Vagina (tissue), 2 donors: ENCODE measurements around the gene ACOXL. TPM values are rescaled to one million over a fixed set of nuclear protein-coding genes. Genes with fewer than 3 reads are reported as not detected.

Source experiments
- DNase-seq, 2 donors: peaks; one replicate each; pipeline ENCODE4 v3.0.0-alpha.2; 2017; ENCODE audit errors: extremely low spot score in 2 of 2
- H3K27ac ChIP-seq: fragments of 200-600 bp; sonication (generic); one replicate; pipeline ENCODE4 v1.5.1; 2019
- H3K27me3 ChIP-seq: fragments of 200-600 bp; sonication (generic); one replicate; pipeline ENCODE4 v1.5.1; 2019
- H3K36me3 ChIP-seq, 2 donors: fragments of 200-600 bp; sonication (generic); one replicate each; pipeline ENCODE4 v1.5.1; 2017 to 2019
- H3K4me1 ChIP-seq: fragments of 200-600 bp; sonication (generic); one replicate; pipeline ENCODE4 v1.5.1; 2019
- H3K4me3 ChIP-seq, 2 donors: fragments of 200-600 bp; sonication (generic); 1 replicate in 1 of 2; 2 replicates in 1 of 2; pipeline ENCODE4 v1.5.1; 2016 to 2019
- H3K9me3 ChIP-seq: fragments of 200-600 bp; sonication (generic); one replicate; pipeline ENCODE4 v1.5.1; 2019
- POLR2A ChIP-seq, 2 donors: fragments of 450-650 bp; IDR thresholded peaks; one replicate each; pipeline ENCODE4 v1.6.1; 2017; ENCODE audit warnings: antibody characterized with exemption in 2 of 2, mild to moderate bottlenecking in 2 of 2, moderate library complexity in 2 of 2
- POLR2AphosphoS5 ChIP-seq, 2 donors: sonication (generic); formaldehyde crosslinking; IDR thresholded peaks; one replicate each; pipeline ENCODE4 v1.9.0; 2017; ENCODE audit warnings: antibody characterized with exemption in 2 of 2, mild to moderate bottlenecking in 2 of 2, low read depth in 1 of 2; ENCODE audit not compliant: insufficient read depth in 1 of 2
- intact Hi-C: fragments of 100-400 bp; cut with DNase I; formaldehyde crosslinking; loops from one replicate; pipeline ENCODE4 v1.15.1; 2023
- total RNA-seq: library from RNA; depleted of rRNA; stranded (reverse); fragments of >200 nt; gene quantifications from one replicate; pipeline ENCODE4 v1.2.3, GENCODE V29; 2016
- TF ChIP-seq, protein P1 (sequence below), 3 experiments: fragments of 450-650 bp in 2 of 3; fragments of 200-600 bp in 1 of 3; sonication (generic) in 1 of 3; IDR thresholded peaks; one replicate each; pipeline ENCODE4 v1.5.1; 2017 to 2019; ENCODE audit warnings: antibody characterized with exemption in 3 of 3, mild to moderate bottlenecking in 2 of 3, moderate library complexity in 2 of 3

Gene ACOXL
- total RNA-seq, 1 donor from 2014 or later = not detected

DNA sequence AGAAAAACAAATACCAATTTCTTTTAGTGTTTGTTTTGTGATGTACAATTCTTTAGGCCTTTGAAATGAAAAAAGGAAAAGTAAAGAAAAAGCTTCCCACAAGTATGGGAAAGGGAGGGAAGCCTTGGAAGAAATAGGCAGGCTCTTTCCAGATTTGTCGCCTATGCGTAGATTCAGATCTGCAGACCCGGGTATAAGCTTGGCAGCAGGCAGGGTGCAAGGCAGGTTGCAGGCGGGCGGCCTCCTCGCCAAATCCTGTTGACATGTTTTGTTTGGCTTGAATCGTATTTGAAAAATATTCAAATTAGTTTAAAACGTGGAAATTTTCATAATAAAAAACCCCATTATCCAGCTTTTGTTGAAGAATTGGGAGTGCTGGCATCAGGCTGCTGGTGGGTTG is 104.3 kb downstream of the ACOXL start:
- Histone ChIP-seq H3K4me1 (no peaks in the 10 kb centered on the region), H3K36me3 (no peaks in the 10 kb centered on the region), H3K4me3 (no peak overlapping the region), H3K27me3 (no peaks in the 10 kb centered on the region), H3K9me3 (no peaks in the 10 kb centered on the region), H3K27ac (no peak overlapping the region)
- intact Hi-C loops = no loop called here
- DNase-seq = no peak
- TF ChIP-seq POLR2AphosphoS5 (IDR thresholded peaks at IDR 0.05; ENCODE audit: insufficient read depth in 1 of 2, low read depth in 1 of 2) (no peak), POLR2A (IDR thresholded peaks at IDR 0.05) (no peak)
- TF ChIP-seq, protein P1, sequence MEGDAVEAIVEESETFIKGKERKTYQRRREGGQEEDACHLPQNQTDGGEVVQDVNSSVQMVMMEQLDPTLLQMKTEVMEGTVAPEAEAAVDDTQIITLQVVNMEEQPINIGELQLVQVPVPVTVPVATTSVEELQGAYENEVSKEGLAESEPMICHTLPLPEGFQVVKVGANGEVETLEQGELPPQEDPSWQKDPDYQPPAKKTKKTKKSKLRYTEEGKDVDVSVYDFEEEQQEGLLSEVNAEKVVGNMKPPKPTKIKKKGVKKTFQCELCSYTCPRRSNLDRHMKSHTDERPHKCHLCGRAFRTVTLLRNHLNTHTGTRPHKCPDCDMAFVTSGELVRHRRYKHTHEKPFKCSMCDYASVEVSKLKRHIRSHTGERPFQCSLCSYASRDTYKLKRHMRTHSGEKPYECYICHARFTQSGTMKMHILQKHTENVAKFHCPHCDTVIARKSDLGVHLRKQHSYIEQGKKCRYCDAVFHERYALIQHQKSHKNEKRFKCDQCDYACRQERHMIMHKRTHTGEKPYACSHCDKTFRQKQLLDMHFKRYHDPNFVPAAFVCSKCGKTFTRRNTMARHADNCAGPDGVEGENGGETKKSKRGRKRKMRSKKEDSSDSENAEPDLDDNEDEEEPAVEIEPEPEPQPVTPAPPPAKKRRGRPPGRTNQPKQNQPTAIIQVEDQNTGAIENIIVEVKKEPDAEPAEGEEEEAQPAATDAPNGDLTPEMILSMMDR (IDR thresholded peaks at IDR 0.05) = no peak

DNA sequence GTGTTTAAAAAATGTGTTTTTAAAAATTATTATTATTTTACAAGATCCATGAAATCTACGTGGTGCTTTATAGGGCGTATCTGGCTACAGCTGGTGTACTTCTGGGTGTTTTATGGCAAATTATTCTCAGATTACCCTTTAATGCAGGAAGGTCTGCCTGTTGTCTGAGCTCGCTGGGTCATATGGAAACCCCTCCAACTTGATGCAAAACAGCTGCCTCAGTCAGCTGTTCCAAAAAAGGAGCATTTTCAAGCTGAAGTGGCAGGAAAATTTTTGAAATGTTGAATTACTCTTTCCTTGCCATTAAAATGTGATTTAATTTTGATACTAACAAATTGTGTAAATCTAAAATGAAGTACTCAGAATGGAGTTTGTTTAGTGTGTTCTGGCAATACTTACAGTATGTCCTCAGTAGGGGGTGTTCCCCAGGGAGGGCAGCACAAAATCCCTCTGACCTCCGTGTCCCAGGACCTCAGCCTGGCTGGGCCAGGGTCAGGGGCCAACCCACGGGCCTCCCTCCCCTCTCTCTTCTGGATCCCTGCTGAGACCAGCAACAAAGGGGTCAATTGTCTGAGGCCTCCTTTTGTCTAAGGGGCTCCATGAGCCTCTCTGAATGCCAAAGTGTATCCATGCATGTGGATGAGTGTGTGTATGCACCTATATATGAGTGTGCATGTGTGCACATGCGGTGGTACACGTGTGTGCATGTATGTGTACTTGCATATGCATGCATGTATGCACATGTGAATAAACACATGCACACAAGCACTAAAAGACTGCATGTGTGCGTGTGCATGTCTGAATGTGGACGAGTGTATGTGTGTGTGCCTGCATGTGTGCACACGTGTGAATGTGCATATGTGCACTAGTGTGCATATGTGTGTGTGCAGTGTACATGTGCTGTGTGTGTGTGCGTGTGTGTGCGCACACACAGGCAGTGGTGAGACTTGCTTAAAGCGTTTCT is 105.4 kb downstream of the ACOXL start:
- no peaks in the 10 kb centered on the region for H3K4me1 ChIP-seq
- H3K4me3 ChIP-seq = no peak overlapping the region
- no peak for DNase-seq
- H3K36me3 ChIP-seq = no peaks in the 10 kb centered on the region
- H3K9me3 ChIP-seq = no peaks in the 10 kb centered on the region
- intact Hi-C loops = no loop called here
- no peak for TF ChIP-seq POLR2A (IDR thresholded peaks at IDR 0.05)
- TF ChIP-seq, protein P1 (IDR thresholded peaks at IDR 0.05) = no peak
- no peak for TF ChIP-seq POLR2AphosphoS5 (IDR thresholded peaks at IDR 0.05; ENCODE audit: insufficient read depth in 1 of 2, low read depth in 1 of 2)
- no peak overlapping the region for H3K27ac ChIP-seq
- no peaks in the 10 kb centered on the region for H3K27me3 ChIP-seq

DNA sequence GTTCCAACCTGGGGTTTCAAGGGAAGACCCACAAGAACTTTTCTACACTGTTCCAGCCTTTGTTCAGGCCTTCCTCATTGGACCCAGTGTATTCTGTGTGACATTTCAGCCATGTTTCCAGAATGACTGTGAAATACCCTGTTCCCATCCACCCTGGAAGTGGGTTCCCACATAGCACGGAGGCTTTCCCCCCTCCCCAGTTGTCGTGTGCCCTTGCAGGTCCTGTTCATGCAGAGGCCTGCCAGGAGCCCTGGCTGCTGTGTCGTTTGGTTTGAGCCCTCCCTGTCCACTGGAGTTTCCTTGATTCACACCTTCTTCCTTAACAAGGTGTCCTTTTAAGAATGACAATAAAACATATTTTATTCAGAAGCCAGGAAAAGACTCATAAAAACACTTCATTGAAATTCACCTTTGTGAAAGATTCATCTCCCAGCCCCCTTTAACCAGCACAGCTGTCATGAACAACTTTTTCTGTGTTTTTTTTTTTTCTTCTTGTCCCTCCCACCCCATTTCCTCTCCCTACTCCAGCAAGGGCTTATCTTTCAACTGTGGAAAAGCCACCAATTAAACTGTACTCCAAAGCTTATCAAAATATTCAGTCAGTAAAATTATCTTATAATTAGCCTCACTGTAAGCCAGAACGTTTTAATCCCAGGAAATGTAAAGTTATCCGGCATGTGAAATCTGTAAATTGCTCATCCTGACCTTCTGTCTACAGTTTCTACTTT is 106.4 kb downstream of the ACOXL start:
- H3K36me3 ChIP-seq = no peaks in the 10 kb centered on the region
- TF ChIP-seq, protein P1 (IDR thresholded peaks at IDR 0.05) = no peak
- no peak for TF ChIP-seq POLR2A (IDR thresholded peaks at IDR 0.05)
- no peak for TF ChIP-seq POLR2AphosphoS5 (IDR thresholded peaks at IDR 0.05; ENCODE audit: insufficient read depth in 1 of 2, low read depth in 1 of 2)
- intact Hi-C loops = no loop called here

DNA sequence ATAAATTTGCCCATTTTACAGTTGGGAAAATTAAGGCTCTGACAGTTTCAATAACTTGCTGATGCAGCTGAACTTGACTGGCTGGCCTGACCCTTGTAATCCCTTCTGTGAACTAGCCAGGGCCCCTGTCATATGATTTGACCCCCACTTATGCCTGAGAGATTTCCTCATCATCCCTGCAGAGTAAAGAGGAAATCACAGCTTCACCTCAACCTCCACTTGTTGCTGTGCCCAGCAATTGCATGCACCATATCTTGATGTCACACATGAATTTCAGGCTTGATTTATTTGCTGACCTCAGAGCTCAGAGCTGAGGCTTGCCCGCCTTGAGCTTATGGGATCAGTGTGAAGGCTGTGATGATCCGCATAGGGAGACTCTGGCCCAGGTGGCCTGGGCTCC is 108.1 kb downstream of the ACOXL start:
- Histone ChIP-seq H3K27ac (no peak overlapping the region), H3K4me1 (no peaks in the 10 kb centered on the region), H3K27me3 (no peaks in the 10 kb centered on the region), H3K9me3 (no peaks in the 10 kb centered on the region), H3K4me3 (no peak overlapping the region), H3K36me3 (no peaks in the 10 kb centered on the region)
- intact Hi-C loops = no loop called here
- no peak for DNase-seq
- TF ChIP-seq, protein P1 (IDR thresholded peaks at IDR 0.05) = no peak
- TF ChIP-seq POLR2AphosphoS5 (IDR thresholded peaks at IDR 0.05; ENCODE audit: insufficient read depth in 1 of 2, low read depth in 1 of 2) = no peak
- no peak for TF ChIP-seq POLR2A (IDR thresholded peaks at IDR 0.05)

More for the DNA sequence above, 106.4 kb downstream of the ACOXL start:
- DNase-seq = no peak
- Histone ChIP-seq H3K27ac (no peak overlapping the region), H3K4me1 (no peaks in the 10 kb centered on the region), H3K27me3 (no peaks in the 10 kb centered on the region), H3K9me3 (no peaks in the 10 kb centered on the region), H3K4me3 (no peak overlapping the region)
